Glutamatergic neuron (in vitro differentiated cells): ENCODE data around the gene MRM3. TPM values are rescaled to one million over a fixed set of nuclear protein-coding genes. Genes with fewer than 3 reads are reported as not detected.

Experiments used
- DNase-seq: peaks from one replicate; pipeline ENCODE4 v3.0.0; 2022
- H3K27ac Mint-ChIP-seq: one replicate; pipeline ENCODE4 v1.8.0; 2020; ENCODE audit warnings: mild to moderate bottlenecking, mixed read lengths, inconsistent platforms; ENCODE audit not compliant: unreplicated experiment
- H3K27me3 Mint-ChIP-seq: one replicate; pipeline ENCODE4 v1.8.0; 2020; ENCODE audit warnings: mild to moderate bottlenecking, moderate library complexity, mixed read lengths, inconsistent platforms; ENCODE audit not compliant: unreplicated experiment
- H3K36me3 Mint-ChIP-seq: one replicate; pipeline ENCODE4 v1.8.0; 2020; ENCODE audit warnings: mild to moderate bottlenecking, mixed read lengths, inconsistent platforms; ENCODE audit not compliant: unreplicated experiment
- H3K4me1 Mint-ChIP-seq: one replicate; pipeline ENCODE4 v1.8.0; 2020; ENCODE audit warnings: mild to moderate bottlenecking, low read depth, mixed read lengths, inconsistent platforms; ENCODE audit not compliant: unreplicated experiment
- H3K4me3 Mint-ChIP-seq: one replicate; pipeline ENCODE4 v1.8.0; 2020; ENCODE audit warnings: mild to moderate bottlenecking, mixed read lengths, inconsistent platforms; ENCODE audit not compliant: unreplicated experiment
- H3K9me3 Mint-ChIP-seq: one replicate; pipeline ENCODE4 v1.8.0; 2020; ENCODE audit warnings: mild to moderate bottlenecking, moderate library complexity, mixed read lengths, inconsistent platforms; ENCODE audit not compliant: unreplicated experiment
- total RNA-seq: library from RNA; stranded (reverse); fragmentation: NEBNext Ultra II Directional; extraction: Animal tissue kit (Norgen Biotek cat#: 25700); gene quantifications from one replicate; pipeline ENCODE4 v1.2.1, GENCODE V29; 2021; ENCODE audit not compliant: unreplicated experiment
- TF ChIP-seq, protein P1 (sequence below): fragments of 200-600 bp; sonication (generic); IDR thresholded peaks from one replicate; pipeline ENCODE4 v1.5.0; 2021; ENCODE audit not compliant: partially characterized antibody, unreplicated experiment

The MRM3 gene
- total RNA-seq, 1 donor from 2014 or later: 11.8 TPM

DNA sequence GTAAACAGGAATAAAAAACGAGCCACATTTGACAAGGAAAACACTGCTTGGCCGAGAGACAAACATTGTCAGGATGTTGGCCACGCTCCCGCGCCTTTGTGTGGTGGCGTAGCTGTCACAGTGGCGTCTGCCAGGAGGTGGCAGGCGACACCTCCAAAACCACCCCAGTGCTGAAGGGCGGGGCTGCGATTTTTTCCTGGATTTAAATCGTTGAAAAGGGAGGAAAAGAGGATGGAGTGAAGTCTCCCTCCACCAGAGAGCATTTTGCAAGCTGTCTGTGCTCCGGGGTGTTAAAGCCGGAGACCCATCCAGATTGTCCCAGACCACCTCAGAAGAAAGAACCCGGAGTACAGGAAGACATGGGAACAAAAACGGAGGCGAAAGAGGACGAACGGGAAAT is 12.7 kb downstream of the MRM3 start:
- H3K27ac Mint-ChIP-seq: peak overlapping the region; percentile 97
- peak; percentile 87 for DNase-seq
- H3K27me3 Mint-ChIP-seq: peaks cover 11% of the 10 kb centered on the region
- peaks cover 42% of the 10 kb centered on the region for H3K4me1 Mint-ChIP-seq
- TF ChIP-seq, protein P1, sequence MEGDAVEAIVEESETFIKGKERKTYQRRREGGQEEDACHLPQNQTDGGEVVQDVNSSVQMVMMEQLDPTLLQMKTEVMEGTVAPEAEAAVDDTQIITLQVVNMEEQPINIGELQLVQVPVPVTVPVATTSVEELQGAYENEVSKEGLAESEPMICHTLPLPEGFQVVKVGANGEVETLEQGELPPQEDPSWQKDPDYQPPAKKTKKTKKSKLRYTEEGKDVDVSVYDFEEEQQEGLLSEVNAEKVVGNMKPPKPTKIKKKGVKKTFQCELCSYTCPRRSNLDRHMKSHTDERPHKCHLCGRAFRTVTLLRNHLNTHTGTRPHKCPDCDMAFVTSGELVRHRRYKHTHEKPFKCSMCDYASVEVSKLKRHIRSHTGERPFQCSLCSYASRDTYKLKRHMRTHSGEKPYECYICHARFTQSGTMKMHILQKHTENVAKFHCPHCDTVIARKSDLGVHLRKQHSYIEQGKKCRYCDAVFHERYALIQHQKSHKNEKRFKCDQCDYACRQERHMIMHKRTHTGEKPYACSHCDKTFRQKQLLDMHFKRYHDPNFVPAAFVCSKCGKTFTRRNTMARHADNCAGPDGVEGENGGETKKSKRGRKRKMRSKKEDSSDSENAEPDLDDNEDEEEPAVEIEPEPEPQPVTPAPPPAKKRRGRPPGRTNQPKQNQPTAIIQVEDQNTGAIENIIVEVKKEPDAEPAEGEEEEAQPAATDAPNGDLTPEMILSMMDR: peak; percentile 58
- H3K36me3 Mint-ChIP-seq: no peaks in the 10 kb centered on the region
- H3K9me3 Mint-ChIP-seq: peaks cover 27% of the 10 kb centered on the region
- H3K4me3 Mint-ChIP-seq: peak overlapping the region; percentile 70

DNA sequence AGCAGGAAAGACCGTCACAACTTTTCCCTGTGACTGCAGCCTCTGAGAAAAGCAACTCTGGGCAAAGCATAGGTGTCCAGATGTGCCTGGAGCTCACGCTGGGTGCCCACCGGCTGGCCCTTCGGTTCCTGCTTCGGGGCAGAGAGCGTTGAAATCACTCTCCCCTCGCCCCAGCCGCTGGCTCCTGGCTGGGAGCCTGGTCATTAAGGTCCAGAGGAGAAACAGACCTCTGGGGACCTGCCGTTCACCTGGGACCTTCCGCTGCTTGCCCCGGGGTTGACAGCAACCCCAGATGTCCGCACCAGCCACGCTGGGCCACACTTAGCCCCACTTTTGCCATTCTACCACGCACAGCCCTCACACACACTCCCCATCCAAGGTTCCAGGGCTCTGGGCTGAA is 13.1 kb downstream of the MRM3 start:
- no peak for DNase-seq
- TF ChIP-seq, protein P1: no peak
- Mint-ChIP-seq H3K4me3 (peak overlapping the region; percentile 70), H3K27me3 (peaks cover 12% of the 10 kb centered on the region), H3K4me1 (peaks cover 40% of the 10 kb centered on the region), H3K27ac (peak overlapping the region; percentile 97), H3K36me3 (no peaks in the 10 kb centered on the region), H3K9me3 (peaks cover 28% of the 10 kb centered on the region)

DNA sequence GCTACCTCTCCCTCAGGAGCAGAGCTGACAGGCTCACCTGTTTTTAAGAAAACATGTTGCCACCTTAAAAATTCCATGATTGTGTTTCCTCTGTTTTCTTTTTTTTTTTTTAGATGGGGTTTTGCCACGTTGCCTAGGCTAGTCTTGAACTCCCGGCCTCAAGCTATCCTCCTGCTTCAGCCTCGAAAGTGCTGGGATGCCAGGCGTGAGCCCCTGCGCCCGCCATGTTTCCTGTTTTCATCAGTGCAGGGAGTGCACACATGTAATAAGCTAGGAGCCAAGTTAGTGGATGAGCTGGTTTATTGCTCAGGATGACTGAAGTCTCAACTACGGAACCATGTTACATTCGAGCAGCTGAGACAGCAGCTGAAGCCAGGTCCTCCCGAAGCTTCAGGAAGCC is 13.6 kb downstream of the MRM3 start:
- TF ChIP-seq, protein P1: no peak
- H3K4me3 Mint-ChIP-seq: peak overlapping the region; percentile 20
- H3K4me1 Mint-ChIP-seq: peaks cover 40% of the 10 kb centered on the region
- DNase-seq: no peak
- peak overlapping the region; percentile 97 for H3K27ac Mint-ChIP-seq
- peaks cover 28% of the 10 kb centered on the region for H3K9me3 Mint-ChIP-seq
- H3K36me3 Mint-ChIP-seq: no peaks in the 10 kb centered on the region
- H3K27me3 Mint-ChIP-seq: peaks cover 13% of the 10 kb centered on the region

DNA sequence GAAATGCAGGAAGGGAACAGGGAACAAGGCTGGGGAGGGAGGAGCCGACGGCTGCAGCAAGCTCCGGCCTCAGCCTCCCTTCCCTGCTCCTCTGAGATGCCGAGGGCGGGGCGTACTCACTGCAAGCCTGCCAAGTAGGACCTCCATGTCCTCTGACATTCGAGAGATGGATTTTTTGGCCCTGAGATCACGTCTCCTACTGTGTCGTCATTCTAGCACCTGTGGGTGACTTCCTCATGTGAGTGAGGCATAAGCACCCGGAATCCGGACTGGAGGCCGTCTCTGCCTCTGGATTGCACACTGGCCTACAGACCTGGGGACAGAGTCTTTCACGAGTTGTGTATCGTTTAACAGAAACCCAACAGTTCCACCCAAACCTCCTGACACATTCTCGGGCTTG is 14.5 kb downstream of the MRM3 start:
- H3K36me3 Mint-ChIP-seq: no peaks in the 10 kb centered on the region
- TF ChIP-seq, protein P1: no peak
- peak overlapping the region; percentile 59 for H3K27ac Mint-ChIP-seq
- H3K27me3 Mint-ChIP-seq: peaks cover 18% of the 10 kb centered on the region
- H3K4me1 Mint-ChIP-seq: peaks cover 40% of the 10 kb centered on the region
- no peak for DNase-seq
- no peak overlapping the region for H3K4me3 Mint-ChIP-seq
- peaks cover 22% of the 10 kb centered on the region for H3K9me3 Mint-ChIP-seq

DNA sequence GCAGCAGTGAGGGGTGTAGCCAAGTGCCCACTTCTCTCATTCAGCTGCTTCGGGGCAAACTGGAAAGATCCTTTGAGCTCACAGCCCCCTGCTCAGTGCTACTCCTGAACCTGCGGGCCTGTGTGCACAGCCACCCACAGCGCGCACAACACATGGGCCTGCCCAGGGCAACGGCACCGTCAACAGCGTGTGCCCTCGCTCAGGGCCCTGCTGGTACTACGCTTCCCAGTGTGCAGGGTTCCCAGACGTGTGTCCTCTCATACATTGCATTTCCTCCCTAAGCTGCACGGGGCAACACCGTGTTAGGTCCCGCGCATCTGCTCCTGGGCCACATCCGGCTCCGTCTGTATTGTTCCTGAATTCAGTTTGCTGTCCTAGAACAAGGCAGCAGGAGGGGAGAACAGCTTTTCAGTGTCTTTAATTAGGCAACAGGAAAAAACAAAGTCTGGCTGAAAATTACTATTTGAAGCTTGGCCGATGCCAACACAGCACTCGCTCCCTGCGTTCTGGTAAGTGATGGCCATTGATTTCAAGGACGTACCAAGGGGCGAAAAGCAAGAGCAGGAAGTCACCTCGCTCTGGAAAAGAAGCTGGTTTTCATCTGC is 15.2 kb downstream of the MRM3 start:
- Mint-ChIP-seq H3K27me3 (peaks cover 20% of the 10 kb centered on the region), H3K4me1 (peaks cover 33% of the 10 kb centered on the region), H3K36me3 (no peaks in the 10 kb centered on the region), H3K4me3 (no peak overlapping the region), H3K27ac (peak overlapping the region; percentile 20), H3K9me3 (peaks cover 25% of the 10 kb centered on the region)
- no peak for DNase-seq
- TF ChIP-seq, protein P1: no peak
